Measurements from ENCODE around the gene CADM1. TPM values are rescaled to one million over a fixed set of nuclear protein-coding genes. Genes with fewer than 3 reads are reported as not detected.

Gene CADM1
- total and polyA plus RNA-seq, 2 donors (not counting 3 experiments of a cell fraction or from before 2014, with no cell fraction given), result 0.52 to 2.6 TPM

DNA sequence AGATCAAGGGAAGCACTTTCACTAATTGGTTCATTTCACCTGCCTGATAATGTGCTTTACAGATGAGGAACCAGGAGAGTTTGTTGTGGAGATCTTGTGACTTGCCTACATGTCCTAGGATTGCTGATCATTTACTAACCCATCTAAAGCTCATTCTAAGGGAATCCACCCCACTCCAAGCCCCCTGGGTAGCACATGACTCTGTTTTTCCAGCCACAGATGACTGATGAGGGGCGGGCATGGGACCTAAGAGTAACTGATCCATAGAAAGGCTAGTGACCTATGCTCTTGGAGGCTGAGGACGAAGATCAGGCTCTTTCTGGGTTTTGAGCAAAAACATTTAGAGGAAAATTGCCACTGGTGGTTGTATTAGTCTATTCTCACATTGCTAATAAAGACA lies 378.1 kb downstream of the CADM1 start:
- Histone ChIP-seq H3K4me2 (ENCODE audit: insufficient read depth, low read length) (no peak overlapping the region), H3K9me1 (replicated peaks; ENCODE audit: control insufficient read depth, extremely low read depth, insufficient read depth, low read length) (no peaks in the 10 kb centered on the region), H3K27ac (ENCODE audit: insufficient read depth, low read depth, low read length) (no peak overlapping the region), H4K20me1 (replicated peaks; ENCODE audit: control insufficient read depth, extremely low read depth, insufficient read depth, low read length) (no peaks in the 10 kb centered on the region), H3K79me2 (ENCODE audit: control insufficient read depth, insufficient read depth, low read length) (no peaks in the 10 kb centered on the region), H3K27me3 (ENCODE audit: control insufficient read depth in 2 of 2, insufficient read depth in 2 of 2, low read length in 2 of 2) (no peaks in the 10 kb centered on the region), H3K4me1 (ENCODE audit: control insufficient read depth, extremely low read depth, insufficient read depth, low read length) (no peaks in the 10 kb centered on the region), H3K4me3 (replicated peaks in 1 of 3; ENCODE audit: insufficient read depth in 1 of 3, low read depth in 1 of 3, low read length in 3 of 3) (no peak overlapping the region), H2AFZ (ENCODE audit: low read depth, low read length) (no peak overlapping the region), H3K9me3 (replicated peaks; ENCODE audit: control insufficient read depth, insufficient read depth, low read length) (no peaks in the 10 kb centered on the region), H3K36me3 (ENCODE audit: control insufficient read depth in 2 of 2, extremely low read depth in 1 of 2, insufficient read depth in 2 of 2, low read length in 2 of 2) (no peaks in the 10 kb centered on the region), H3K9ac (replicated peaks; ENCODE audit: extremely low read depth, insufficient read depth, low read length) (no peak overlapping the region)
- intact Hi-C loops (cut with micrococcal nuclease) (no loop called here), dilution Hi-C loops (cut with MboI; ENCODE audit: extremely low pct_ligation_motif_present, low sequenced_read_pairs) (no loop called here)
- TF ChIP-seq POLR2AphosphoS5 (IDR thresholded peaks at IDR 0.05; ENCODE audit: insufficient read depth, low read depth, low read length) (no peak), JUN (IDR thresholded peaks at IDR 0.05; ENCODE audit: borderline replicate concordance, insufficient read depth, insufficient read length, low read depth) (no peak), GATA2 (IDR thresholded peaks at IDR 0.05; ENCODE audit: insufficient read depth, insufficient read length, low read depth, low read length) (no peak), EZH2 (IDR thresholded peaks at IDR 0.05; ENCODE audit: borderline replicate concordance, low read depth, low read length, severe bottlenecking) (no peak), POLR2A (IDR thresholded peaks at IDR 0.05; ENCODE audit: low read depth, low read length) (no peak), FOS (IDR thresholded peaks at IDR 0.05; ENCODE audit: borderline replicate concordance, insufficient read depth, low read length) (no peak), MYC (IDR thresholded peaks at IDR 0.05; ENCODE audit: low read depth, low read length) (no peak)
- TF ChIP-seq, protein P1, sequence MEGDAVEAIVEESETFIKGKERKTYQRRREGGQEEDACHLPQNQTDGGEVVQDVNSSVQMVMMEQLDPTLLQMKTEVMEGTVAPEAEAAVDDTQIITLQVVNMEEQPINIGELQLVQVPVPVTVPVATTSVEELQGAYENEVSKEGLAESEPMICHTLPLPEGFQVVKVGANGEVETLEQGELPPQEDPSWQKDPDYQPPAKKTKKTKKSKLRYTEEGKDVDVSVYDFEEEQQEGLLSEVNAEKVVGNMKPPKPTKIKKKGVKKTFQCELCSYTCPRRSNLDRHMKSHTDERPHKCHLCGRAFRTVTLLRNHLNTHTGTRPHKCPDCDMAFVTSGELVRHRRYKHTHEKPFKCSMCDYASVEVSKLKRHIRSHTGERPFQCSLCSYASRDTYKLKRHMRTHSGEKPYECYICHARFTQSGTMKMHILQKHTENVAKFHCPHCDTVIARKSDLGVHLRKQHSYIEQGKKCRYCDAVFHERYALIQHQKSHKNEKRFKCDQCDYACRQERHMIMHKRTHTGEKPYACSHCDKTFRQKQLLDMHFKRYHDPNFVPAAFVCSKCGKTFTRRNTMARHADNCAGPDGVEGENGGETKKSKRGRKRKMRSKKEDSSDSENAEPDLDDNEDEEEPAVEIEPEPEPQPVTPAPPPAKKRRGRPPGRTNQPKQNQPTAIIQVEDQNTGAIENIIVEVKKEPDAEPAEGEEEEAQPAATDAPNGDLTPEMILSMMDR (IDR thresholded peaks at IDR 0.05; ENCODE audit: extremely low read depth in 1 of 2, insufficient read depth in 1 of 2, low read depth in 1 of 2, low read length in 2 of 2), result no peak
- TF ChIP-seq, protein P2, sequence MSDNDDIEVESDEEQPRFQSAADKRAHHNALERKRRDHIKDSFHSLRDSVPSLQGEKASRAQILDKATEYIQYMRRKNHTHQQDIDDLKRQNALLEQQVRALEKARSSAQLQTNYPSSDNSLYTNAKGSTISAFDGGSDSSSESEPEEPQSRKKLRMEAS (IDR thresholded peaks at IDR 0.05; ENCODE audit: insufficient read depth, insufficient read length), result no peak
- ChIA-PET CTCF (no interaction called here), POLR2A (no interaction called here)
- DNase-seq (ENCODE audit: low read depth, low spot score) (no peak), FAIRE-seq (no peak)
- BruUV-seq (replicated peaks), result no TSS peak
